Immature natural killer cell (primary cell): Measurements from ENCODE around the gene QARS1. TPM values are rescaled to one million over a fixed set of nuclear protein-coding genes. Genes with fewer than 3 reads are reported as not detected.
A peak's percentile ranks its signal among the peaks of the same experiment; 100 is the strongest.

Experiments used
- DNase-seq, 3 donors: peaks; one replicate each; pipeline ENCODE4 v3.0.0; 2022; ENCODE audit warnings: mixed read lengths in 1 of 3
- H3K27ac Mint-ChIP-seq, 6 donors: one replicate each; pipeline ENCODE4 v1.8.0; 2020; ENCODE audit warnings: mixed read lengths in 6 of 6, mild to moderate bottlenecking in 5 of 6, inconsistent platforms in 4 of 6, moderate library complexity in 3 of 6
- H3K27me3 Mint-ChIP-seq, 3 donors: one replicate each; pipeline ENCODE4 v1.8.0; 2020 to 2021; ENCODE audit warnings: low read depth in 3 of 3, mild to moderate bottlenecking in 3 of 3, mixed read lengths in 3 of 3, moderate library complexity in 3 of 3, inconsistent platforms in 1 of 3
- H3K36me3 Mint-ChIP-seq, 3 donors: one replicate each; pipeline ENCODE4 v1.8.0; 2020; ENCODE audit warnings: mixed read lengths in 3 of 3, inconsistent platforms in 2 of 3, mild to moderate bottlenecking in 2 of 3
- H3K4me1 Mint-ChIP-seq, 2 donors: one replicate each; pipeline ENCODE4 v1.8.0; 2020; ENCODE audit warnings: inconsistent platforms in 2 of 2, mild to moderate bottlenecking in 2 of 2, mixed read lengths in 2 of 2, moderate library complexity in 1 of 2
- H3K4me3 Mint-ChIP-seq, 5 donors: one replicate each; pipeline ENCODE4 v1.8.0; 2020; ENCODE audit warnings: mild to moderate bottlenecking in 5 of 5, mixed read lengths in 5 of 5, inconsistent platforms in 3 of 5, moderate library complexity in 3 of 5
- H3K9me3 Mint-ChIP-seq, 6 donors: one replicate each; pipeline ENCODE4 v1.8.0; 2020; ENCODE audit warnings: mild to moderate bottlenecking in 6 of 6, mixed read lengths in 6 of 6, inconsistent platforms in 4 of 6, moderate library complexity in 3 of 6
- polyA plus RNA-seq, 3 donors: library from polyadenylated mRNA; unstranded; fragments of 300-500 nt; fragmentation: Illumina TruSeq; gene quantifications; one replicate each; pipeline ENCODE4 v1.2.3, GENCODE V29; 2021

QARS1 gene
- 100 to 1,000 TPM in 1 of 3 donors, 10 to 100 TPM in 2; 94.8 to 104 (median 98.5) TPM for polyA plus RNA-seq

GRCh38 chr3:49104427-49105291, at the start of gene QARS1:
Gene QARS1, minus strand, starts transcription at chr3:49104757. Its CDS starts 24 bp downstream, at chr3:49104733.
- Mint-ChIP-seq H3K27me3 (peaks cover 0 to 3% (median 3%) of the 10 kb centered on the region in 3 donors), H3K4me1 (peaks cover 29 to 34% of the 10 kb centered on the region in 2 donors), H3K27ac (peak within 1 kb of the TSS; percentile 87 to 99 (median 97)), H3K4me3 (peak within 1 kb of the TSS; percentile 92 to 99 (median 98)), H3K9me3 (no peaks in the 10 kb centered on the region), H3K36me3 (peaks cover 14 to 25% (median 21%) of the 10 kb centered on the region in 3 donors)
- DNase-seq = peak; percentile 87 to 89 (median 88)

GRCh38 chr3:49153349-49153912, 48.9 kb upstream of the QARS1 start:
- Mint-ChIP-seq H3K4me1 (no peaks in the 10 kb centered on the region), H3K27me3 (peaks cover 0 to 2% (median 0%) of the 10 kb centered on the region in 3 donors), H3K4me3 (no peak overlapping the region), H3K36me3 (no peaks in the 10 kb centered on the region), H3K9me3 (no peaks in the 10 kb centered on the region), H3K27ac (no peak overlapping the region)
- DNase-seq = no peak

- Mint-ChIP-seq H3K36me3 (no peaks in the 10 kb centered on the region), H3K4me3 (no peak overlapping the region), H3K9me3 (no peaks in the 10 kb centered on the region), H3K27me3 (peaks cover 0 to 2% (median 1%) of the 10 kb centered on the region in 3 donors), H3K4me1 (no peaks in the 10 kb centered on the region), H3K27ac (no peak overlapping the region)
- no peak for DNase-seq
These were observed 47.1 kb upstream of the QARS1 start for GRCh38 chr3:49151610-49152009.

GRCh38 chr3:49148159-49148558, 43.6 kb upstream of the QARS1 start:
- no peak for DNase-seq
- H3K27me3 Mint-ChIP-seq = peaks cover 0 to 2% (median 1%) of the 10 kb centered on the region in 3 donors
- peak overlapping the region in 1 of 6 donors; percentile 37 for H3K27ac Mint-ChIP-seq
- no peaks in the 10 kb centered on the region for H3K4me1 Mint-ChIP-seq
- H3K36me3 Mint-ChIP-seq = no peaks in the 10 kb centered on the region
- no peaks in the 10 kb centered on the region for H3K9me3 Mint-ChIP-seq
- H3K4me3 Mint-ChIP-seq = no peak overlapping the region

GRCh38 chr3:49140080-49140479, 35.5 kb upstream of the QARS1 start:
- DNase-seq = no peak
- H3K4me3 Mint-ChIP-seq = no peak overlapping the region
- peaks cover 1 to 8% (median 3%) of the 10 kb centered on the region in 3 donors for H3K27me3 Mint-ChIP-seq
- no peak overlapping the region for H3K27ac Mint-ChIP-seq
- H3K4me1 Mint-ChIP-seq = no peaks in the 10 kb centered on the region
- no peaks in the 10 kb centered on the region for H3K36me3 Mint-ChIP-seq
- peaks cover 2 to 5% (median 4%) of the 10 kb centered on the region in 6 donors for H3K9me3 Mint-ChIP-seq

- no peak overlapping the region for H3K27ac Mint-ChIP-seq
- H3K27me3 Mint-ChIP-seq = peaks cover 1 to 15% (median 7%) of the 10 kb centered on the region in 3 donors
- DNase-seq = no peak
- H3K36me3 Mint-ChIP-seq = no peaks in the 10 kb centered on the region
- no peak overlapping the region for H3K4me3 Mint-ChIP-seq
- peaks cover 0 to 1% (median 0%) of the 10 kb centered on the region in 6 donors for H3K9me3 Mint-ChIP-seq
- H3K4me1 Mint-ChIP-seq = no peaks in the 10 kb centered on the region
These were observed 30.9 kb upstream of the QARS1 start for GRCh38 chr3:49135499-49135898.

- no peak overlapping the region for H3K27ac Mint-ChIP-seq
- H3K27me3 Mint-ChIP-seq = peaks cover 1 to 12% (median 4%) of the 10 kb centered on the region in 3 donors
- no peak overlapping the region for H3K4me3 Mint-ChIP-seq
- H3K9me3 Mint-ChIP-seq = peaks cover 0 to 1% (median 0%) of the 10 kb centered on the region in 6 donors
- no peaks in the 10 kb centered on the region for H3K36me3 Mint-ChIP-seq
- H3K4me1 Mint-ChIP-seq = no peaks in the 10 kb centered on the region
- no peak for DNase-seq
These were observed 30.1 kb upstream of the QARS1 start for GRCh38 chr3:49134471-49135265.

GRCh38 chr3:49133226-49133951, 28.8 kb upstream of the QARS1 start:
- Mint-ChIP-seq H3K4me3 (no peak overlapping the region), H3K27me3 (peaks cover 1 to 12% (median 4%) of the 10 kb centered on the region in 3 donors), H3K9me3 (peaks cover 0 to 1% (median 0%) of the 10 kb centered on the region in 6 donors), H3K36me3 (no peaks in the 10 kb centered on the region), H3K27ac (no peak overlapping the region), H3K4me1 (no peaks in the 10 kb centered on the region)
- no peak for DNase-seq

GRCh38 chr3:49132437-49133225, 28.1 kb upstream of the QARS1 start, which contains the start of gene LAMB2:
Gene LAMB2, minus strand, starts transcription at chr3:49133050. Its CDS starts 183 bp downstream, at chr3:49132867.
- H3K9me3 Mint-ChIP-seq = peaks cover 0 to 1% (median 0%) of the 10 kb centered on the region in 6 donors
- no peak within 1 kb of the TSS for H3K4me3 Mint-ChIP-seq
- H3K4me1 Mint-ChIP-seq = no peaks in the 10 kb centered on the region
- no peaks in the 10 kb centered on the region for H3K36me3 Mint-ChIP-seq
- DNase-seq = no peak
- no peak within 1 kb of the TSS for H3K27ac Mint-ChIP-seq
- H3K27me3 Mint-ChIP-seq = peaks cover 1 to 9% (median 4%) of the 10 kb centered on the region in 3 donors

GRCh38 chr3:49132073-49132436, 27.5 kb upstream of the QARS1 start:
- Mint-ChIP-seq H3K36me3 (no peaks in the 10 kb centered on the region), H3K27me3 (peaks cover 1 to 9% (median 7%) of the 10 kb centered on the region in 3 donors), H3K9me3 (peaks cover 0 to 1% (median 0%) of the 10 kb centered on the region in 6 donors), H3K4me3 (no peak overlapping the region), H3K4me1 (no peaks in the 10 kb centered on the region), H3K27ac (no peak overlapping the region)
- DNase-seq = no peak

- no peak for DNase-seq
- Mint-ChIP-seq H3K27me3 (peaks cover 1 to 11% (median 7%) of the 10 kb centered on the region in 3 donors), H3K36me3 (no peaks in the 10 kb centered on the region), H3K27ac (no peak overlapping the region), H3K4me3 (no peak overlapping the region), H3K4me1 (no peaks in the 10 kb centered on the region), H3K9me3 (peaks cover 0 to 1% (median 0%) of the 10 kb centered on the region in 6 donors)
These were observed 27.0 kb upstream of the QARS1 start for GRCh38 chr3:49131576-49131975.

GRCh38 chr3:49131040-49131439, 26.5 kb upstream of the QARS1 start:
- no peak for DNase-seq
- peaks cover 0 to 1% (median 0%) of the 10 kb centered on the region in 6 donors for H3K9me3 Mint-ChIP-seq
- no peak overlapping the region for H3K27ac Mint-ChIP-seq
- H3K4me1 Mint-ChIP-seq = no peaks in the 10 kb centered on the region
- H3K36me3 Mint-ChIP-seq = no peaks in the 10 kb centered on the region
- H3K4me3 Mint-ChIP-seq = no peak overlapping the region
- H3K27me3 Mint-ChIP-seq = peaks cover 1 to 11% (median 7%) of the 10 kb centered on the region in 3 donors
